IMR-90 (cell line): ENCODE results near the gene CBX8.

Experiments used
- BHLHE40 ChIP-seq: fragments of 150-350 bp; IDR thresholded peaks from 2 replicates; pipeline ENCODE4 v1.6.1; 2016; ENCODE audit warnings: mild to moderate bottlenecking, low read depth, low read length
- CEBPB ChIP-seq: IDR thresholded peaks from 2 replicates; pipeline ENCODE4 v1.6.1; 2012; ENCODE audit warnings: low read depth, low read length, improper control_type of control experiment
- CHD1 ChIP-seq: IDR thresholded peaks from 2 replicates; pipeline ENCODE4 v1.6.1; 2012; ENCODE audit warnings: low read depth, low read length, improper control_type of control experiment
- MAFK ChIP-seq: IDR thresholded peaks from 2 replicates; pipeline ENCODE4 v1.6.1; 2012; ENCODE audit warnings: low read depth, low read length, improper control_type of control experiment
- MAZ ChIP-seq: IDR thresholded peaks from 2 replicates; pipeline ENCODE4 v1.6.1; 2012; ENCODE audit warnings: low read depth, mild to moderate bottlenecking, low read length, improper control_type of control experiment, moderate library complexity, borderline replicate concordance
- MXI1 ChIP-seq: IDR thresholded peaks from 2 replicates; pipeline ENCODE4 v1.6.1; 2012; ENCODE audit warnings: low read depth, mild to moderate bottlenecking, low read length, moderate library complexity, borderline replicate concordance
- NFE2L2 ChIP-seq: fragments of 150-350 bp; IDR thresholded peaks from 2 replicates; pipeline ENCODE4 v1.6.1; 2016; ENCODE audit warnings: low read depth, mild to moderate bottlenecking, low read length
- POLR2A ChIP-seq: IDR thresholded peaks from 2 replicates; pipeline ENCODE4 v1.6.1; 2012; ENCODE audit warnings: mild to moderate bottlenecking, low read depth, low read length
- RAD21 ChIP-seq: IDR thresholded peaks from 2 replicates; pipeline ENCODE4 v1.6.1; 2012; ENCODE audit warnings: low read length, improper control_type of control experiment
- RCOR1 ChIP-seq: IDR thresholded peaks from 2 replicates; pipeline ENCODE4 v1.6.1; 2012; ENCODE audit warnings: mild to moderate bottlenecking, low read length, improper control_type of control experiment; ENCODE audit not compliant: insufficient replicate concordance
- RFX5 ChIP-seq: IDR thresholded peaks from 2 replicates; pipeline ENCODE4 v1.8.0; 2012; ENCODE audit warnings: low read depth, mild to moderate bottlenecking, low read length, moderate library complexity
- SMC3 ChIP-seq: fragments of 150-350 bp; IDR thresholded peaks from 2 replicates; pipeline ENCODE4 v1.6.1; 2016; ENCODE audit warnings: low read depth, mild to moderate bottlenecking, antibody characterized with exemption, low read length, moderate library complexity
- TF ChIP-seq, protein P1 (sequence below): conservative IDR thresholded peaks from 2 replicates; pipeline ENCODE4 v1.5.1; 2012; ENCODE audit warnings: mild to moderate bottlenecking, low read depth, low read length, improper control_type of control experiment
- TF ChIP-seq, protein P2 (sequence below): fragments of 150-350 bp; IDR thresholded peaks from 2 replicates; pipeline ENCODE4 v1.6.1; 2017; ENCODE audit warnings: mild to moderate bottlenecking, antibody characterized with exemption, low read length, low read depth

GRCh38 chr17:79779084-79779529 is 17.8 kb downstream of the CBX8 start:
- TF ChIP-seq MAFK (no peak), POLR2A (no peak), SMC3 (no peak), MXI1 (no peak), RAD21 (no peak), MAZ (no peak), NFE2L2 (no peak), BHLHE40 (no peak), RFX5 (no peak), RCOR1 (no peak), CEBPB (no peak), CHD1 (no peak)
- TF ChIP-seq, protein P1, sequence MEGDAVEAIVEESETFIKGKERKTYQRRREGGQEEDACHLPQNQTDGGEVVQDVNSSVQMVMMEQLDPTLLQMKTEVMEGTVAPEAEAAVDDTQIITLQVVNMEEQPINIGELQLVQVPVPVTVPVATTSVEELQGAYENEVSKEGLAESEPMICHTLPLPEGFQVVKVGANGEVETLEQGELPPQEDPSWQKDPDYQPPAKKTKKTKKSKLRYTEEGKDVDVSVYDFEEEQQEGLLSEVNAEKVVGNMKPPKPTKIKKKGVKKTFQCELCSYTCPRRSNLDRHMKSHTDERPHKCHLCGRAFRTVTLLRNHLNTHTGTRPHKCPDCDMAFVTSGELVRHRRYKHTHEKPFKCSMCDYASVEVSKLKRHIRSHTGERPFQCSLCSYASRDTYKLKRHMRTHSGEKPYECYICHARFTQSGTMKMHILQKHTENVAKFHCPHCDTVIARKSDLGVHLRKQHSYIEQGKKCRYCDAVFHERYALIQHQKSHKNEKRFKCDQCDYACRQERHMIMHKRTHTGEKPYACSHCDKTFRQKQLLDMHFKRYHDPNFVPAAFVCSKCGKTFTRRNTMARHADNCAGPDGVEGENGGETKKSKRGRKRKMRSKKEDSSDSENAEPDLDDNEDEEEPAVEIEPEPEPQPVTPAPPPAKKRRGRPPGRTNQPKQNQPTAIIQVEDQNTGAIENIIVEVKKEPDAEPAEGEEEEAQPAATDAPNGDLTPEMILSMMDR: no peak
- TF ChIP-seq, protein P2, sequence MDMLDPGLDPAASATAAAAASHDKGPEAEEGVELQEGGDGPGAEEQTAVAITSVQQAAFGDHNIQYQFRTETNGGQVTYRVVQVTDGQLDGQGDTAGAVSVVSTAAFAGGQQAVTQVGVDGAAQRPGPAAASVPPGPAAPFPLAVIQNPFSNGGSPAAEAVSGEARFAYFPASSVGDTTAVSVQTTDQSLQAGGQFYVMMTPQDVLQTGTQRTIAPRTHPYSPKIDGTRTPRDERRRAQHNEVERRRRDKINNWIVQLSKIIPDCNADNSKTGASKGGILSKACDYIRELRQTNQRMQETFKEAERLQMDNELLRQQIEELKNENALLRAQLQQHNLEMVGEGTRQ: no peak
